ENCODE measurements around the gene SP100.

- TF ChIP-seq MZF1 (tag by site-specific recombination; IDR thresholded peaks at IDR 0.05; ENCODE audit: borderline replicate concordance) (no peak), ZNF747 (tag by site-specific recombination; IDR thresholded peaks at IDR 0.05) (no peak)
Observed at GRCh38 chr2:230400041-230400440, 16.0 kb upstream of the SP100 start.

Data from HEK293 (cell line).